K562 (cell line): ENCODE results near the gene COQ3. TPM values are rescaled to one million over a fixed set of nuclear protein-coding genes. Genes with fewer than 3 reads are reported as not detected.

Source experiments
- ATAC-seq: fragments of 200-7000 bp; cut with Tn5 transposase; 3 replicates; pipeline ENCODE4 v1.9.1; 2020; ENCODE audit warnings: moderate library complexity
- BruUV-seq: library from RNA; stranded (reverse); fragments of 400-500 nt; replicated peaks from 2 replicates; lab custom pipeline; 2021; lab: Mats Ljungman, UMichigan
- CTCF ChIA-PET: fragments of 300-600 bp; formaldehyde crosslinking; extraction: SDS; loops from one replicate; lab custom pipeline; 2021; ENCODE audit warnings: low intra/inter-chr PET ratio; lab: Yijun Ruan, JAX
- POLR2A ChIA-PET: fragments of 300-600, 350-650 bp; sonication (Branson Sonifier 250); formaldehyde crosslinking; extraction: SDS; loops from one replicate; lab custom pipeline; 2021; ENCODE audit warnings: antibody characterized with exemption, inconsistent platforms; lab: Yijun Ruan, JAX
- DNase-seq, 4 experiments: peaks; one replicate each; pipeline versions ENCODE4 v3.0.0 to v3.0.0-alpha.2; 2011 to 2018; ENCODE audit warnings: low spot score in 3 of 4, mixed read lengths in 3 of 4; ENCODE audit errors: extremely low read depth in 1 of 4
- FAIRE-seq: peaks from 2 replicates; lab custom pipeline; 2011; peaks lifted over from hg19 to GRCh38; lab: Jason Lieb, UNC
- H2AFZ ChIP-seq: 2 replicates; pipeline ENCODE4 v1.6.0; 2011; ENCODE audit warnings: low read depth, low read length, control low read depth, inconsistent platforms
- H3K27ac ChIP-seq: fragments of 200-600 bp; 3 replicates; pipeline ENCODE4 v1.8.0; 2011; ENCODE audit warnings: low read depth, mild to moderate bottlenecking, control low read depth, inconsistent platforms, low read length, moderate library complexity, mixed read lengths; ENCODE audit errors: extremely low read depth
- H3K27me3 ChIP-seq, 2 experiments: fragments of 300-600 bp in 1 of 2; 2 replicates in 1 of 2; 3 replicates in 1 of 2; pipeline versions ENCODE4 v1.6.0 to v1.8.0; 2011; ENCODE audit warnings: inconsistent platforms in 2 of 2, low read length in 2 of 2, mild to moderate bottlenecking in 1 of 2, mixed read lengths in 1 of 2, moderate library complexity in 1 of 2; ENCODE audit not compliant: control insufficient read depth in 2 of 2, insufficient read depth in 2 of 2
- H3K36me3 ChIP-seq: fragments of 300-600 bp; 3 replicates; pipeline ENCODE4 v1.8.0; 2011; ENCODE audit warnings: mild to moderate bottlenecking, low read length, inconsistent platforms; ENCODE audit not compliant: control insufficient read depth, insufficient read depth
- H3K4me1 ChIP-seq, 2 experiments: fragments of 200-600 bp in 1 of 2; replicated peaks in 1 of 2; 2 replicates in 1 of 2; 3 replicates in 1 of 2; pipeline versions ENCODE4 v1.5.1 to v1.8.0; 2011; ENCODE audit warnings: inconsistent platforms in 2 of 2, low read length in 2 of 2, mild to moderate bottlenecking in 1 of 2, mixed read lengths in 1 of 2, moderate library complexity in 1 of 2; ENCODE audit not compliant: control insufficient read depth in 2 of 2, insufficient read depth in 2 of 2
- H3K4me2 ChIP-seq: 2 replicates; pipeline ENCODE4 v1.6.1; 2011; ENCODE audit warnings: low read length, control low read depth, inconsistent platforms, mixed read lengths; ENCODE audit not compliant: insufficient read depth
- H3K4me3 ChIP-seq: fragments of 200-600 bp; sonication (generic), shearing (Covaris generic); 2 replicates; pipeline ENCODE4 v1.5.1; 2016; ENCODE audit warnings: control low read depth, inconsistent platforms
- H3K79me2 ChIP-seq: fragments of 200-600 bp; 3 replicates; pipeline ENCODE4 v1.8.0; 2011; ENCODE audit warnings: low read length, inconsistent platforms; ENCODE audit not compliant: control insufficient read depth, insufficient read depth
- H3K9ac ChIP-seq, 2 experiments: 2 replicates each; pipeline versions ENCODE4 v1.6.0 to v1.6.1; 2011; ENCODE audit warnings: low read depth in 2 of 2, low read length in 2 of 2, control low read depth in 1 of 2, inconsistent platforms in 1 of 2, mild to moderate bottlenecking in 1 of 2, mixed read lengths in 1 of 2; ENCODE audit not compliant: insufficient read depth in 1 of 2
- H3K9me1 ChIP-seq: one replicate; pipeline ENCODE4 v1.6.0; 2011; ENCODE audit warnings: inconsistent platforms, mild to moderate bottlenecking, low read length, moderate library complexity; ENCODE audit not compliant: control insufficient read depth, insufficient read depth
- H3K9me3 ChIP-seq: replicated peaks from 2 replicates; pipeline ENCODE4 v1.5.1; 2011; ENCODE audit warnings: low read depth, low read length, inconsistent platforms; ENCODE audit not compliant: control insufficient read depth, insufficient read depth
- H4K20me1 ChIP-seq: replicated peaks from 2 replicates; pipeline ENCODE4 v1.6.1; 2011; ENCODE audit warnings: low read length, inconsistent platforms, mixed read lengths; ENCODE audit not compliant: control insufficient read depth, insufficient read depth
- BCOR ChIP-seq: fragments of 450-650 bp; IDR thresholded peaks from 2 replicates; pipeline ENCODE4 v1.6.1; 2016
- EGR1 ChIP-seq: fragments of 450-650 bp; conservative IDR thresholded peaks from 2 replicates; pipeline ENCODE4 v1.6.1; 2017; ENCODE audit warnings: mild to moderate bottlenecking
- MCM7 ChIP-seq, 2 experiments: fragments of 450-650 bp; IDR thresholded peaks; 2 replicates each; pipeline ENCODE4 v1.6.1; 2016 to 2018
- RBM25 ChIP-seq: fragments of 200-400 bp; formaldehyde crosslinking; IDR thresholded peaks from 2 replicates; pipeline ENCODE4 v1.6.1; 2018; ENCODE audit warnings: low read length, low read depth, moderate library complexity; ENCODE audit not compliant: severe bottlenecking
- ZFP36 ChIP-seq: fragments of 150-350 bp; IDR thresholded peaks from 2 replicates; pipeline ENCODE4 v1.6.1; 2018; ENCODE audit warnings: low read length, low read depth; ENCODE audit not compliant: partially characterized antibody
- WGBS: fragments of 100-300 bp; shearing (Covaris generic); methylation state at CpG from one replicate; pipeline ENCODE4 v1.1.6; 2016; ENCODE audit warnings: low coverage, mixed read lengths; ENCODE audit not compliant: insufficient coverage; ENCODE audit errors: missing lambda C conversion rate; 5-methylcytosine and 5-hydroxymethylcytosine counted together
- in situ Hi-C: fragments of 300-500 bp; cut with MboI; formaldehyde crosslinking; loops from 4 replicates; pipeline ENCODE4 v1.15.0; 2018; ENCODE audit warnings: inconsistent platforms, mixed read lengths
- intact Hi-C: fragments of 100-400 bp; cut with micrococcal nuclease; formaldehyde crosslinking; loops from 2 replicates; pipeline ENCODE4 v1.14.2; 2022
- polyA plus RNA-seq, 8 experiments: library from polyadenylated mRNA; depleted of rRNA in 4 of 8; stranded (reverse) in 5 of 8; unstranded in 3 of 8; fragments of >200 nt; fragmentation: Nextera tagmentation in 2 of 8; fragmentation: Illumina TruSeq in 1 of 8; extraction: Ambion mirVana in 2 of 8; extraction: Trizol in 1 of 8; gene quantifications; 2 replicates each; pipeline versions ENCODE4 v1.2.1 to v1.2.3, GENCODE V29; 2011 to 2014; ENCODE audit warnings: inconsistent platforms in 1 of 8, missing spikeins in 1 of 8
- total RNA-seq, 7 experiments: library from RNA; depleted of rRNA in 6 of 7; stranded (reverse); fragments of >200 nt in 6 of 7; fragmentation: Illumina TruSeq in 2 of 7; extraction: Trizol in 2 of 7; gene quantifications; 2 replicates each; pipeline versions ENCODE4 v1.2.1 to v1.2.3, GENCODE V29; 2011 to 2021; ENCODE audit warnings: low replicate concordance in 1 of 7
- TF ChIP-seq, protein P1 (sequence below): fragments of 450-650 bp; formaldehyde crosslinking; IDR thresholded peaks from 2 replicates; pipeline ENCODE4 v1.4.0; 2020; ENCODE audit warnings: mild to moderate bottlenecking, moderate library complexity

COQ3 gene
- total and polyA plus RNA-seq, 9 of the 15 experiments (the other 6 are each of a cell fraction or from before 2014, with no cell fraction given) = 16.9 to 137 (median 33.9) TPM

DNA sequence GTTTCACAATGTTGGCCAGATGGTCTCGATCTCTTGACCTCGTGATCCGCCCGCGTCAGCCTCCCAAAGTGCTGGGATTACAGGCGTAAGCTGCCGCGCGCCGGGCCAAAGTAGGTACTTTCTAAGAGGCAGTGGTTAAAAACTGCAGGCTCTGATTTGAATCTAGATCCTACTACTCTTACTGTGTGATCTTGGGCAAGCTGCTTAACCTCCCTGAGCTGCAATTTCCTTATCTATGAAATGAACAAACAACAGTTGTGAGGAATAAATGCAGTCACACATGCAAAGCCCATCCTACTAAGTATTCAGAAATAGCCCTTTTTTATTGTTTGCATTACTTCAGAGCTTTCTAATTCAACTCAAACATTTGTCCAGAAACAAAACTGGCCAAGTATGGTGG, 47.4 kb downstream of the COQ3 start:
- H2AFZ ChIP-seq = no peak overlapping the region
- TF ChIP-seq RBM25 = peak; percentile 68
- peak; percentile 34; the same call in 1 of the 2 replicates for TF ChIP-seq EGR1
- no peak for TF ChIP-seq MCM7 (IDR thresholded peaks at IDR 0.05)
- peak; percentile 59 for TF ChIP-seq ZFP36
- TF ChIP-seq BCOR = peak; percentile 44; the same call in 1 of the 2 replicates
- no peak for FAIRE-seq
- H3K9me3 ChIP-seq = no peaks in the 10 kb centered on the region
- ATAC-seq = no peak
- in situ Hi-C loops = loop anchor here (25.0 kb wide), 1 partner anchor 391 kb away; no protein-coding TSS in a partner anchor
- H3K27me3 ChIP-seq = peaks cover 18 to 34% of the 10 kb centered on the region in 2 experiments; a peak in 4 of 5 replicates
- no peaks in the 10 kb centered on the region for H3K36me3 ChIP-seq
- POLR2A ChIA-PET = interaction anchor here (0.6 kb wide), 1 partner anchor 257 kb away, joined by 4 read pairs; no protein-coding TSS in a partner anchor
- no peak overlapping the region for H3K4me2 ChIP-seq
- DNase-seq = no peak
- CTCF ChIA-PET = no interaction called here
- H3K27ac ChIP-seq = no peak overlapping the region
- H3K9ac ChIP-seq = no peak overlapping the region
- intact Hi-C loops = loop anchor here (5.0 kb wide), 1 partner anchor 81 kb away; the partner anchor contains the start of gene PNISR
- H3K9me1 ChIP-seq = no peaks in the 10 kb centered on the region
- no peaks in the 10 kb centered on the region for H3K79me2 ChIP-seq
- WGBS = 0% methylated on average over 7 of the region's 10 CpGs
- no peaks in the 10 kb centered on the region; the same call in 1 of the 2 replicates for H4K20me1 ChIP-seq
- H3K4me3 ChIP-seq = no peak overlapping the region
- peaks cover 0 to 13% of the 10 kb centered on the region in 2 experiments; a peak in 2 of 5 replicates for H3K4me1 ChIP-seq
- no TSS peak for BruUV-seq

DNA sequence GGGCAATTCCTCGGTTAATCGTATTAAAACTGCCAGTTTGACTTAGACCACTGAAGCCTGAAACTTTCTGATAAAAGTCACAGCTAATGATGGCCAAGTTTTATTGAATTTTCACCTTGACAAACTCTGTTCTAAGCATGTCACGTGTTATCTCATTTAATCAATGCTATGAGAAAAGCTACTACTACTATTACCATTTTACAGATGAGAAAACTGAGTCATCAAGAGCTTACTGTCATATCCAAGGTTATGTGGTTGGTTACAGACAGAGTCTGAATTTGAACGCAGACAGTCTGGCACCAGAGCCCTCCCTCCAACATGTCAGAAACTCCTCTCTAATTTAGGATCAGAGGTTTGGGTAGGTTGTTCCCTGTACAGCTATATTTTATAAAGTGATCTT, 48.8 kb downstream of the COQ3 start:
- intact Hi-C loops (loop anchor here (5.0 kb wide), 1 partner anchor 82 kb away; the partner anchor contains the start of gene PNISR), in situ Hi-C loops (loop anchor here (25.0 kb wide), 1 partner anchor 392 kb away; no protein-coding TSS in a partner anchor)
- no peak for ATAC-seq
- no TSS peak for BruUV-seq
- H3K27me3 ChIP-seq = peaks cover 14 to 22% of the 10 kb centered on the region in 2 experiments; a peak in 3 of 5 replicates
- H3K36me3 ChIP-seq = no peaks in the 10 kb centered on the region
- no peak overlapping the region for H3K4me2 ChIP-seq
- H3K27ac ChIP-seq = no peak overlapping the region
- no peak for DNase-seq
- POLR2A ChIA-PET = interaction anchor here (0.7 to 1.5 kb wide), 2 partner anchors 48 to 80 kb away, joined by 3 to 5 read pairs; partner anchors contain the start of gene PNISR
- H2AFZ ChIP-seq = no peak overlapping the region
- H3K9me1 ChIP-seq = no peaks in the 10 kb centered on the region
- H3K9ac ChIP-seq = no peak overlapping the region
- peaks cover 0 to 13% of the 10 kb centered on the region in 2 experiments; a peak in 2 of 5 replicates for H3K4me1 ChIP-seq
- no peaks in the 10 kb centered on the region for H3K9me3 ChIP-seq
- CTCF ChIA-PET = no interaction called here
- FAIRE-seq = no peak
- no peaks in the 10 kb centered on the region for H3K79me2 ChIP-seq
- no peak overlapping the region for H3K4me3 ChIP-seq
- 0% methylated on average over 4 of the region's 4 CpGs for WGBS
- no peaks in the 10 kb centered on the region; the same call in 1 of the 2 replicates for H4K20me1 ChIP-seq
- TF ChIP-seq, protein P1, sequence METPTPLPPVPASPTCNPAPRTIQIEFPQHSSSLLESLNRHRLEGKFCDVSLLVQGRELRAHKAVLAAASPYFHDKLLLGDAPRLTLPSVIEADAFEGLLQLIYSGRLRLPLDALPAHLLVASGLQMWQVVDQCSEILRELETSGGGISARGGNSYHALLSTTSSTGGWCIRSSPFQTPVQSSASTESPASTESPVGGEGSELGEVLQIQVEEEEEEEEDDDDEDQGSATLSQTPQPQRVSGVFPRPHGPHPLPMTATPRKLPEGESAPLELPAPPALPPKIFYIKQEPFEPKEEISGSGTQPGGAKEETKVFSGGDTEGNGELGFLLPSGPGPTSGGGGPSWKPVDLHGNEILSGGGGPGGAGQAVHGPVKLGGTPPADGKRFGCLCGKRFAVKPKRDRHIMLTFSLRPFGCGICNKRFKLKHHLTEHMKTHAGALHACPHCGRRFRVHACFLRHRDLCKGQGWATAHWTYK (CRISPR knock-in tag) = no peak
- TF ChIP-seq RBM25 = peak; percentile 68
